Mucosa of gallbladder (tissue), 1 donor: Measurements from ENCODE around the gene RAD51. TPM values are rescaled to one million over a fixed set of nuclear protein-coding genes. Genes with fewer than 3 reads are reported as not detected.

Experiments
- total RNA-seq: library from RNA; stranded (reverse); gene quantifications from one replicate; pipeline ENCODE4 v1.2.1, GENCODE V29; 2021
- donor health status: DM: no; HTN: no; CAD: no.

The RAD51 gene
- total RNA-seq, 1 donor from 2014 or later: 1.3 TPM

Other genes starting within 250 kb of the RAD51 start
- gene CHST14, start 224.2 kb upstream of the RAD51 start, total RNA-seq: 15.8 TPM
- 33.0 TPM for gene CCDC32, start 130.1 kb upstream of the RAD51 start, total RNA-seq
- 8.1 TPM for gene RPUSD2, start 125.9 kb upstream of the RAD51 start, total RNA-seq
- gene KNL1, start 100.9 kb upstream of the RAD51 start, total RNA-seq: 2.3 TPM
- 41.1 TPM for gene RMDN3, start 60.1 kb downstream of the RAD51 start, total RNA-seq
- gene GCHFR, start 68.9 kb downstream of the RAD51 start, total RNA-seq: 33.1 TPM
- gene C15orf62, start 74.8 kb downstream of the RAD51 start, total RNA-seq: 1.4 TPM
- 45.5 TPM for gene ZFYVE19, start 111.9 kb downstream of the RAD51 start, total RNA-seq
- 41.2 TPM for gene DNAJC17, start 112.3 kb downstream of the RAD51 start, total RNA-seq
- 23.4 TPM for gene PPP1R14D, start 133.5 kb downstream of the RAD51 start, total RNA-seq
- gene SPINT1, start 148.9 kb downstream of the RAD51 start, total RNA-seq: 232 TPM
- gene RHOV, start 179.1 kb downstream of the RAD51 start, total RNA-seq: 0.63 TPM
- gene VPS18, start 199.3 kb downstream of the RAD51 start, total RNA-seq: 42.2 TPM
- gene DLL4, start 234.2 kb downstream of the RAD51 start, total RNA-seq: 7.2 TPM